ENCODE results near the gene SART3. TPM values are rescaled to one million over a fixed set of nuclear protein-coding genes. Genes with fewer than 3 reads are reported as not detected.

The SART3 gene
- total and polyA plus RNA-seq, 2 donors from 2014 or later: 14.9 to 59.1 TPM

DNA sequence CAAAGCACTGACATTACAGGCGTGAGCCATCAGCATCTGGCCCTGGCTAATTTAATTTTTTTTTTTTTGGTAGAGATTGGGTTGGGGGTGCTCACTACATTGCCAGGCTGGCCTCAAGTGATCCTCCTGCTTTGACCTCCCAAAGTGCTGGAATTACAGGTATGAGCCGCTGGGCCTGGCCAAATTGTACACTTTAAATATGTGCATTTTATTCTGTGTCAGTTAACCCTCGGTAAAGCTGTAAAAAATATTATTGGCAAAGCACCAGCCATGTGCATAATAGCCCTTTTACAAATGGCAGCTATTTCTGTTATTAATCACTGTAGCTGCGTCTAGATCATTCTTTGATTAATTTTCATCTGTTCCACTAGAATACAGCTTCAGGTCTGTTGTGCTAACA is 24.9 kb upstream of the SART3 start:
- Histone ChIP-seq H3K9me3 (ENCODE audit: control insufficient read depth in 2 of 3, insufficient read depth in 1 of 3, low read length in 3 of 3) (no peaks in the 10 kb centered on the region), H3K27me3 (ENCODE audit: control insufficient read depth, insufficient read depth, low read length) (no peaks in the 10 kb centered on the region), H3K9ac (ENCODE audit: low read length in 3 of 3) (no peak overlapping the region), H3K4me3 (ENCODE audit: low read length in 3 of 3) (no peak overlapping the region), H3K4me1 (ENCODE audit: control insufficient read depth in 2 of 3, insufficient read depth in 2 of 3, low read depth in 1 of 3, low read length in 3 of 3) (peaks cover 0 to 4% (median 0%) of the 10 kb centered on the region in 3 donors), H3K36me3 (ENCODE audit: control insufficient read depth in 2 of 3, insufficient read depth in 3 of 3, low read length in 3 of 3) (no peaks in the 10 kb centered on the region), H3K27ac (ENCODE audit: low read depth in 2 of 2, low read length in 2 of 2) (no peak overlapping the region)
- DNase-seq: no peak
- intact Hi-C loops (cut with DNase I): no loop called here
- no peak for TF ChIP-seq CTCF (IDR thresholded peaks at IDR 0.05; ENCODE audit: borderline replicate concordance, extremely low read depth, insufficient read depth)
- FAIRE-seq: no peak

- H3K27me3 ChIP-seq (ENCODE audit: control insufficient read depth, insufficient read depth, low read length): no peaks in the 10 kb centered on the region
- H3K9me3 ChIP-seq (ENCODE audit: control insufficient read depth in 2 of 3, insufficient read depth in 1 of 3, low read length in 3 of 3): no peaks in the 10 kb centered on the region
- FAIRE-seq: no peak
- H3K4me1 ChIP-seq (ENCODE audit: control insufficient read depth in 2 of 3, insufficient read depth in 2 of 3, low read depth in 1 of 3, low read length in 3 of 3): peaks cover 0 to 7% (median 0%) of the 10 kb centered on the region in 3 donors
- no peak overlapping the region for H3K4me3 ChIP-seq (ENCODE audit: low read length in 3 of 3)
- no peak overlapping the region for H3K27ac ChIP-seq (ENCODE audit: low read depth in 2 of 2, low read length in 2 of 2)
- no peak for DNase-seq
- no peak overlapping the region for H3K9ac ChIP-seq (ENCODE audit: low read length in 3 of 3)
- TF ChIP-seq CTCF (IDR thresholded peaks at IDR 0.05; ENCODE audit: borderline replicate concordance, extremely low read depth, insufficient read depth): no peak
- H3K36me3 ChIP-seq (ENCODE audit: control insufficient read depth in 2 of 3, insufficient read depth in 3 of 3, low read length in 3 of 3): no peaks in the 10 kb centered on the region
- intact Hi-C loops (cut with DNase I): no loop called here
Measured at GRCh38 chr12:108584456-108585065, 23.6 kb upstream of the SART3 start.

DNA sequence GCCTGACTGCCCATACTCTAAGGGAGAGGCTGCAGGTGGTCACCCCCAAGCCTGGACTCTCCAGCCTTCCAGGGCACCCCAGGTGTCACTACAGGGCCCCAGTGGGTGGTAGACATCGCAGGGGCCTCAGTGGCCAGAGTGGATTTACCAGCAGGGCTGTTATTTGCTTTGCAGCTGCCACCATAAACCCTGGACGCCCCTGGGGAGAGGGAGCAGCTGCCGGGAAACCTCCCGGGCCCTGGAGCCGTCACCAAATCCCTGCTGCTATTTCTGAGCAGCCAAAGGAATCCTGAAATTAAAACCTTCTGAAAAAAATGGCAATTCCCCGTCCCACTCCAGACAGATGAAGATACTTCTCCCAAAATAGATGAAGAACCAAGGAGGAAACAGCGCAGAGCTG is 23.0 kb upstream of the SART3 start:
- H3K4me3 ChIP-seq (ENCODE audit: low read length in 3 of 3): no peak overlapping the region
- DNase-seq: peak in 2 of 5 donors; percentile 35 to 64
- H3K9ac ChIP-seq (ENCODE audit: low read length in 3 of 3): no peak overlapping the region
- H3K36me3 ChIP-seq (ENCODE audit: control insufficient read depth in 2 of 3, insufficient read depth in 3 of 3, low read length in 3 of 3): no peaks in the 10 kb centered on the region
- H3K4me1 ChIP-seq (ENCODE audit: control insufficient read depth in 2 of 3, insufficient read depth in 2 of 3, low read depth in 1 of 3, low read length in 3 of 3): peaks cover 0 to 7% (median 0%) of the 10 kb centered on the region in 3 donors
- FAIRE-seq: no peak
- intact Hi-C loops (cut with DNase I): no loop called here
- no peaks in the 10 kb centered on the region for H3K9me3 ChIP-seq (ENCODE audit: control insufficient read depth in 2 of 3, insufficient read depth in 1 of 3, low read length in 3 of 3)
- H3K27ac ChIP-seq (ENCODE audit: low read depth in 2 of 2, low read length in 2 of 2): no peak overlapping the region
- H3K27me3 ChIP-seq (ENCODE audit: control insufficient read depth, insufficient read depth, low read length): no peaks in the 10 kb centered on the region
- TF ChIP-seq CTCF (IDR thresholded peaks at IDR 0.05; ENCODE audit: borderline replicate concordance, extremely low read depth, insufficient read depth): no peak

All from kidney (tissue), 14 donors.